HG03354 (cell line): ENCODE data around the gene KCNQ1.

Source experiments
- ATAC-seq: cut with Tn5 transposase; IDR thresholded peaks from one replicate; pipeline ENCODE4 v1.9.1; 2021; ENCODE audit warnings: mild to moderate bottlenecking; ENCODE audit not compliant: unreplicated experiment, poor library complexity, severe bottlenecking

The KCNQ1 gene

DNA sequence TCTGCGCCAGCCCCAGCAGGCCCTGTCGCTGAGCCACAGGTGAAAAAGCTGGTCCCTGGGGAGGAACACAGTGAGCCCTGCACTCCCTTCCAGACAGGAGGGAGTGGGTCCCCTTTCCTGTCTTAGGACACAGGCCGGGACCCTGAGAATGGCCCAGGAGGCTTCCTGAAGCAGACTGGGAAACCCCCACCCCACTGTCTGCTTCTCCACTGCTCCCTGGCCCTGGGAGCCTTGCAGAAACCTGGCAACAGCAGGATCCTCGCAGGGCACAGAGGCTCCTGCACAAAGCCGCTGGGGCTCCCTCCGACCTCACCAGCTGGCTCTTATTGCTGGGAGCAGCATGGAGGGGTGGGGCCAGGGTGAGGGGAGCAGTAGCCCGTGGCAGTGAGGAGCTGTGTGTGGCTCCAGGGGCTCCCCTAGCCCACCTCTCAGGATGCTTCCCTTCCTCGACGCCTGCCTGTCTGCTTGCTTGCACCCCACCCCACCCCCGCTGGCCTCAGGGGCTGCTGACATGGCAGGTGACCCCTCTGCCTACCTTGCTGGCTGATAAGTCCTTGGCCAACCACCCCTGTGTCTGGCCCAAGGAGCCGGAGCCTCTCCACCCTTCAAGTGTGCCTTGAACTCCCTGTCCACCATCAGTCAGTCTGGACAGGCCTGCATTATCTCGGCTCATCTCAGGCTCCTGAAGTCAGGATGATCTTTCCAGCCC, 327.1 kb downstream of the KCNQ1 start:
- no peak for ATAC-seq

DNA sequence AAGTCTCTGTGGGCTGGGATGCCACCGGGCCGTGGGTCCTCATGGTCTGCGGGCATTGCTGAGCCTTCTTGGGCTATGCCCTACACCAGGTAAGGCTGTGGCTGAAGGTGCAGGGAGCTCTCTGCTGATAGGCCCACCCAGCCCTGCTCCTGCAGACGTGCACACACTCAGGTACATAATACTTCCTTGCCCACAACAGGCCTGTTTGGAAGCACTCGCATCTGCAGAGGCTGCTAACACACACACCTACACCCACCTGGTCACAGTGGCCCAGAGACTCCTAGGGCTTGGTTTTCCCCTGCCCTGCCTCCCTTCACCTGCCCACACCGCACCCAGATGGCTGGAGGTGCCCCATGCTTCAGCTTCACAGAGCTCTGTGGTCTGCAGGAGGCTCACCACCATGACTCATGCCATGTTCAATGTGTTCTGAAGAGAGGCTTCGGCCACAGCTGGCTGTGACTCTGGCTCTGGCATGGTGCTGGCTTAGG, 327.8 kb downstream of the KCNQ1 start:
- ATAC-seq, result no peak

DNA sequence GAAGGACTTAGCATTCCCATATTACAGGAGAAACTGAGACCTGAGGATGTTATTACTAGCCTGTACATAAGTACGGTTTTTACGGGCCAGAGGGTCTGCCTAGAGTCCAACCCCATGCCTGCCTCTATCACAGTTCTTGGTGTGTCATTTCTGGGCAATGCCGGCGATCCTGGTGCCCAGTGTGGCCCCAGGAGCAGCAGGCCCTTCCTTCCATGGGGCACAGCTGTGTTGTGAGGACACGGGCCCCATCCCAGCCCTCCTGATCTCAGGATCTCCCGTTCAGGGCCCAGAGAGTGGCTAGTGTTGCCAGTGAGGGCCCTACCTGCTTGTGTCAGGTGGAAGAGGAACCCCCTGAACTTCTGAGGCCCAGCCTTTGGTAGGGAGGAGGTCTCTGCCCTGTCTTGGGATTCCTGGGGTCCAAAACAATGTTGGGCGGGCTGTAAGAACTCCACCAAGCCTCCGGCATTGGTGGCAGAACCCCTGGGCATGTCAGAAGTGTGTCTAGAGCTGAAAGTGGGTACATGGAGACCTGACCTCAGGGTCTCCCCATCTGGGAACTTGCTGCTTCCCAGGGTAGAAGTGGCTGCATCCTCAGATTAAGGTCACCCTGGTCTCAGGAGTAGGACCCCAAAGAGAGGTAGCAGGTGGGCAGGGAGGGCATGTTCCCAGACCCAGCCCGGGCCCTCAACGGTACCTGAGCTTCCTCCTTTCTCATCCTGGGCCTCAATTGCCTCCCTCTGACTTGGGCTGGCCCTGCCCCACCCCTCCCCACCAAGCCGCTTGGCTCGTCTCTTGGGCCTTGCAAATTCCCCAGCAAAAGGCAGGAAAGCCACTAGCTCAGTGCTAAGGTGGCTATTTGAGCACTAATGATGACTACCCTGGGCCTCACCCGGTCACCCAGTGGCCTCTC, 329.6 kb downstream of the KCNQ1 start:
- ATAC-seq, result no peak

DNA sequence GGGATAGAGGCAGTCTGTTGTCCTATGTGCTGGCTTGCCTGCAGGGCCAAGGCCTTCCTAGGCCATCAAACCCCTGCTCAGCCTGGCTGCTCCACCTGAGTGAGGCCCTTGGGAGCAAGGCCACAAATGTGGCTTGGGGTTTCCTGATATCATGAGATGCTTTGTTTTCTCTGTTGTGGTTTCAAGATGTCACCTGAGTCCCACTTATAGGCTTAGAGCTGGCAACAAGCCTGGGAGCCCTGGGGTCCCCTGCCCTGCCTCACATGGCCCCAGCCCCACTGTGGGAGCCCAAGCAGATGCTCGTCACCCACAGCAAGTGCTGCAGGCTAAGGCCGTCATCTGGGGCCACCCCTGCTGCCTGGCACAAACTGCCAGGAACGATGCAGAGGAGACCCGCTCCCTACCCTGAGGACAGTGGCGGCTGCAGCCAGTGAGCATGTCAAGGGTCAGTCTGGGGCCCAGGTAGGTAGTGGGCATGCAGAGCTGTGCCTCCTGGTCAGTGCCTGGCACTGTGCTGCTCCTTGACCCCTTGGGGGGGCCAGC, 330.3 kb downstream of the KCNQ1 start:
- no peak for ATAC-seq

DNA sequence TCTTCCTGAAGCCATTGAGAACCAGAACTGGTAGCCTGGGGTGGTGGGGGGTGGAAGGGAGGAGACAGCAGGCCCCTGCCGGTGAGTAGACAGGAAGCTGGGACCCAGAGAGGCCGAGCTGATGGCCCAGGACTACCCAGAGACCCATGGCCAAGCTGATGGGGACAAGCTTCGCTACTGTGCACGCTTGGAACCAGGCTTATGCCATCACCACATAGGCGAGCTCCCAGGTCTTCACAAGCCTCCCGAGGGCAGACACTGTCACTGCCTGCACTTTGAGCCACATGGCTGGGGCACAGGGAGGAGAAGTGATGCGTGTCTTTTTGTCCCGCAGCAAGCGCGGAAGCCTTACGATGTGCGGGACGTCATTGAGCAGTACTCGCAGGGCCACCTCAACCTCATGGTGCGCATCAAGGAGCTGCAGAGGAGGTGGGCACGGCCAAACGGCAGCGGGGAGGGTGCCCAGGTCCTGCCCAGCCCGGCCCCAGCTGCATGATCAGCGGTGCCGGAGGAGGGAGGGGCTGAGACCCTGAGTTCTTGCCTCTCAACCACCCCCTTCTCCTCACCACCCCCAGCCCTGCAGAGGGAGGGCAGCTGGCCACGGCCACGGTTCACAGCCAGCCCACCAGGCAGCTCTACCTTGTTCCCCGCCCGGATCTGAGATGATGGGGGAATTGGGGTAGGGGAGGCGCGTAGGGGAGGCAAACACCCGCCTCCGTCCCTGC, 331.0 kb downstream of the KCNQ1 start:
- no peak for ATAC-seq

- no peak for ATAC-seq
Measured at GRCh38 chr11:2776351-2777061, 331.7 kb downstream of the KCNQ1 start.

DNA sequence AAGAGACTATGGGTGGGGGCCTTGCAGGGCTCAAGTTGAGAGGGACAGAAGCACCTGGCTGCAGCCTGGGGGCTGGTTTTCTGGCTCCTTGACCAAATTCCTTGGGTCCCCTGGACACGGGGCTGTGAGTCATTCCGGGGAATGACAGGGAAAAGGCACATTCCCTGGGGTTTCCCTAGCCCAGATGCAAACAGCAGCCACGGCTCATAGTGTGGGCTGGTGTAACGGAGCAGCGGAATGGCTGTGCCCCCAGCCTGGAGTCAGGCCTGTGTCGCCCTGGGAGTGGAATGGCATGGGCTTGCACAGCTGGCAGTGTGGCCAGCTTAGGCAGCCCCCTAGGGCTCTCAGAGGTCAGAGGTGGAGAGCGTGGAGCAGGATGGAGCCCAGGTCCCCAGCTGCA, 332.6 kb downstream of the KCNQ1 start:
- no peak for ATAC-seq

DNA sequence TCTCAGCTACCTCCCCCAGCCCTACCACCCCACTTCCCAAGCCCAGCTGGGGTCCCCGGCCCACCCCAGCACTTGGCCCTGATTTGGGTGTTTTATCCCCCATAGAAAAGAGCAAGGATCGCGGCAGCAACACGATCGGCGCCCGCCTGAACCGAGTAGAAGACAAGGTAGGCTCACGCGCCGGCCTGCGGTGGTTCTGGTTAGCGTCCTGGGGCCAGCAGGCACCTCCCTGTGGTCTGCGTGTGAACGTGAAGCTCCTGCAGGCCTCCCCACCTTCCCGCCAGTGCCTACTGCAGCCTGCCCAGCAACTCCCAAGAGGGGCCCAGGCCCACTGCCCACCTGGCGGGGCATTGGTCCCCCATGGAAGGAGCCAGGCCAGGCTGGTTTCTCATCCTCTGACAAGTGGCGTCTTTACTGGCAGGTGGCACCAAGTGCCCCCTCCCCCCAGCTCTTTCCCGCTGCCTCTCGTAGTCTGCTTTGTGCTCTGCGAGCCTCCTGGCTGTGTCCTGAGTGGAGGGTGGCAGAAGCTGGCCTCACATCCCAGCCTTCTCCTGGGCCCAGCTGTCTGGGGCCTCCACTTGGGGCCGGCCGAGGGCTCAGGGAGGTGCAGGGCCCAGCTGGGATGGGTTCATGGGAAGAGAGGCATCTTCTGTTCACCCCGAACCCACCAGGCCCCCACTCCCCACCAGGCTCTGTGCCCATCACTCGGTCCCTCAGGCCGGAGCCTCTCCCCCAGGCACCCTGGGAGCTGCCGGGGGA, 333.2 kb downstream of the KCNQ1 start:
- ATAC-seq, result no peak

DNA sequence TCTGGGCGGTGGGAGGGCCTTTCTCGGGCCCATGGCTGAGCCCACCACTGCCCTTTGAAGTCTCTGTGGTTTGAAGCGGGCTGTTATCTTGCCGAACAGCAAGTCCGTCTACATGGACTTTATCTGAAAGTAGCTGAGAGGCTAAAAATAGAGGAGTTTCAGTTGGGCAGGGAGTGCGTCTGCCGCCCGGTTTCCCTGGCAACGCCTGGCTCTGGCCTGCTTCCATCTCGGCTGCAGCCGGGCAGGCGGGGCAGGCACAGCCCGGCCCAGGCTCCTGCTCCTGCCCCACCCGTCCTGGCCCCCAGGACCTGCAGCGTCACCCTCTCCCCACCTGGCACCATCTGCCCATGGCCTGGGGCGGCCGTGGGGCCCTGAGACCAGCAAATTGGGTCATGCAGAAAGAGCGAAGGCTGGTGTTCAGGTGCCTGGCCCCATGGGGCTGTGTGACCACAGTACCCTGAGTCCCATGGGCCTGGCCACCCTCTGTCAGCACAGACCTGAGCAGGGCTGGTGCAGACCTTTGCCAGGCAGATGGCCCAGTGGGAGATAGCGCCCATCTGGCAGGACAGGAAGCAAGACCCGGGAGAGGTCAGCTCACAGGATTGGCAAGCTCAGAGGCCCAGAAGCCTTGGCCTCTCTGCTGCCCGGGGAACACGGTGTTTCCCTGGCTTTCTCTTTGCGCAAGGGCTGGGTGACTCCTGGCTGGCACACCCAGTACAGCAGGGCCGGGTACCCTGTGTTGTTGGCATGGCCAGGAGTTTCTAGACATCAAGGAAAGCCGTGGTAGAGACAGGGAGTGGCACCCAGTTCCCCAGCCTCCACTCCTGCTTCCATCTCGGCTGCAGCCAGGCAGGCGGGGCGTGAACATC, 334.1 kb downstream of the KCNQ1 start:
- ATAC-seq, result peak; percentile 68

- no peak for ATAC-seq
Measured at GRCh38 chr11:2779499-2779980, 334.7 kb downstream of the KCNQ1 start.

GRCh38 chr11:2779981-2780849, 335.4 kb downstream of the KCNQ1 start:
- no peak for ATAC-seq

DNA sequence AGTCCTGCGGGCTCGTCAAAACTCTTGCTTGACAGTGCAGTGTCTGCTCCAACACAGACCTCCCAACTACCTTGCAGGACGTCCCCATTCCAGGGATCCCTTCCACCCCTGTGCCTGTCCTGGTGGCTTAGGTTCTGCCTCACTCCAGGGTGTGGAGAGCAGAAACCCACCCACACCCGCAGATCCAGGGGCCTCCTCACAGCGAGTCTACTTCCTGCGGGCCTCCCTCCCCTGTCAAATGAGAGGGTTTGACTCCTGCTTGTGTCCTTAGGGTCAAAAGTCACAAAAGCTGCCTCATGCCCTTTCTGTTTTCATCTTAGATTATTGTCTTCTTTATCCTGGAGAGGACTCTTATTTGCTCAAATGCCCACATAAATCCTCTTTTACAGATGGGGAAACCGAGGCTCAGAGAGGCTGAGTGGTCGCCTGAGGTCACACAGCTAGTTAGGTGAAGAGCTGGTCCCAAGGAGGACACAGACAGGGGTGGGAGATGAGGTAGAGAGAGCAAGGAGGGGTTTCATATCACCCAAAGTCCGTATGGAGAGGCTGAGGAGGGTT, 336.1 kb downstream of the KCNQ1 start:
- ATAC-seq, result no peak

DNA sequence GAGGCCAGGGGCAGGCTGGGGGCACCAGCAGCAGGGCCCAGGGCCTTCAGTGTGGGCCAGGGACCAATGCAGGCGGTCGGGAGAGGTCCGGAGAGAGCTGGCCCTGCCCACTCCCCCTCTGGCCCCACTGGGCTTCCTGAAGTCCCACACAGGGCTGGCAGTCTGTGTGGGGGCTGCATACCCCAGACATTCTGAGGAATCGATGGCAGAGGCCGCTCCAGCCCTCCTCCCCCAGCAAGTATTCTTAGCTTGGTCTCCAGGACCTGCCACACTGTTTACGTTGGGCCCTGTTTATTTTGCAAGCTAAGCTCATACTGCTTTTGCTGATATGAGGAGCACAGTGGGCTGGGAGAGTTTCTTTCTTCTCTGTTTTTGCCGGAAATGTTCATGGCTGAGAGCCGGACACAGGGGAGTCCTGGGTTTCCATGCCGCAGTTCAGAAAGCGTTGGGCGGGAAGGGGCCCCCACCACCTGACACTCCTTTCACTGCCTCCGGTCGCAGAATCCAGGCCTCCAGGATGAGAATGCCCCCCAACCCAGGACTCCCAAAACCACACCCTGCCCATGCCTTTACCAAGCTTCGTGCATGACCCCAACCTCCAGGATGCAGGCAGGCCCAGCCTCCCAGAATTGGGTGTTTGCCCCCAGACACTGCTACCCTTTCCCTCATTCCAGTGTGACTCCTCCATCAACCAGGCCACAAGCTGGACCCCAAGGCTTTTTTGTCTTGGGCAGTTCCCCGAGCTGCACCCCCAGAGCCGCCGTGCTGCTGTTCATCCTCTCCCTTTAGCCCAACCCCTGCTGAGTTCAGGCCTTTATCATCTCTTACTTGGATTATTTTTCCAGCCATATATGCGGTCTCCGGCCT, 336.8 kb downstream of the KCNQ1 start:
- no peak for ATAC-seq

GRCh38 chr11:2782769-2783168, 338.0 kb downstream of the KCNQ1 start:
- ATAC-seq, result no peak

- ATAC-seq, result no peak
Measured at GRCh38 chr11:2783536-2784082, 338.8 kb downstream of the KCNQ1 start.
